ENCODE data around the gene CDCA7.

CDCA7 gene

GRCh38 chr2:173343921-173344320, 10.8 kb upstream of the CDCA7 start:
- no peaks in the 10 kb centered on the region for H4K20me1 ChIP-seq (ENCODE audit: insufficient read depth)
- no peak overlapping the region for H3K9ac ChIP-seq
- H3K36me3 ChIP-seq (ENCODE audit: insufficient read depth) = no peaks in the 10 kb centered on the region
- H3K79me2 ChIP-seq (ENCODE audit: insufficient read depth, low read depth) = no peaks in the 10 kb centered on the region
- no peak overlapping the region for H3K4me2 ChIP-seq
- H3K4me3 ChIP-seq (IDR thresholded peaks at IDR 0.05; ENCODE audit: insufficient read depth, low read depth, low read length) = no peak overlapping the region
- H3K27ac ChIP-seq = no peak overlapping the region
- TF ChIP-seq CTCF (conservative IDR thresholded peaks at IDR 0.05; ENCODE audit: low read depth, low read length) = no peak
- H3K27me3 ChIP-seq (ENCODE audit: insufficient read depth, low read depth) = no peaks in the 10 kb centered on the region; the same call in 1 of the 2 replicates
- H3K4me1 ChIP-seq (ENCODE audit: low read depth, poor library complexity, severe bottlenecking) = no peaks in the 10 kb centered on the region
- H2AFZ ChIP-seq (ENCODE audit: low read depth) = no peak overlapping the region

- Histone ChIP-seq H2AFZ (ENCODE audit: low read depth) (no peak overlapping the region), H3K4me1 (ENCODE audit: low read depth, poor library complexity, severe bottlenecking) (no peaks in the 10 kb centered on the region), H3K36me3 (ENCODE audit: insufficient read depth) (no peaks in the 10 kb centered on the region), H3K27ac (no peak overlapping the region), H3K9ac (no peak overlapping the region), H3K79me2 (ENCODE audit: insufficient read depth, low read depth) (no peaks in the 10 kb centered on the region), H3K4me2 (no peak overlapping the region), H3K4me3 (IDR thresholded peaks at IDR 0.05; ENCODE audit: insufficient read depth, low read depth, low read length) (no peak overlapping the region), H4K20me1 (ENCODE audit: insufficient read depth) (no peaks in the 10 kb centered on the region), H3K27me3 (ENCODE audit: insufficient read depth, low read depth) (no peaks in the 10 kb centered on the region; the same call in 1 of the 2 replicates)
- no peak for TF ChIP-seq CTCF (conservative IDR thresholded peaks at IDR 0.05; ENCODE audit: low read depth, low read length)
These were observed 8.6 kb upstream of the CDCA7 start for GRCh38 chr2:173346035-173346434.

GRCh38 chr2:173347305-173348168, 7.1 kb upstream of the CDCA7 start:
- Histone ChIP-seq H3K27me3 (ENCODE audit: insufficient read depth, low read depth) (peaks cover 3% of the 10 kb centered on the region; the same call in 1 of the 2 replicates), H3K27ac (no peak overlapping the region), H2AFZ (ENCODE audit: low read depth) (no peak overlapping the region), H3K4me1 (ENCODE audit: low read depth, poor library complexity, severe bottlenecking) (no peaks in the 10 kb centered on the region), H3K36me3 (ENCODE audit: insufficient read depth) (no peaks in the 10 kb centered on the region), H3K9ac (no peak overlapping the region), H3K4me3 (IDR thresholded peaks at IDR 0.05; ENCODE audit: insufficient read depth, low read depth, low read length) (no peak overlapping the region), H3K79me2 (ENCODE audit: insufficient read depth, low read depth) (no peaks in the 10 kb centered on the region), H3K4me2 (no peak overlapping the region), H4K20me1 (ENCODE audit: insufficient read depth) (no peaks in the 10 kb centered on the region)
- no peak for TF ChIP-seq CTCF (conservative IDR thresholded peaks at IDR 0.05; ENCODE audit: low read depth, low read length)

GRCh38 chr2:173349287-173349686, 5.4 kb upstream of the CDCA7 start:
- Histone ChIP-seq H3K79me2 (ENCODE audit: insufficient read depth, low read depth) (no peaks in the 10 kb centered on the region), H3K27me3 (ENCODE audit: insufficient read depth, low read depth) (peaks cover 14% of the 10 kb centered on the region; the same call in 1 of the 2 replicates), H2AFZ (ENCODE audit: low read depth) (no peak overlapping the region), H3K4me1 (ENCODE audit: low read depth, poor library complexity, severe bottlenecking) (peaks cover 6% of the 10 kb centered on the region), H3K4me2 (no peak overlapping the region), H3K9ac (no peak overlapping the region), H3K27ac (no peak overlapping the region), H3K36me3 (ENCODE audit: insufficient read depth) (no peaks in the 10 kb centered on the region), H4K20me1 (ENCODE audit: insufficient read depth) (no peaks in the 10 kb centered on the region), H3K4me3 (IDR thresholded peaks at IDR 0.05; ENCODE audit: insufficient read depth, low read depth, low read length) (no peak overlapping the region)
- no peak for TF ChIP-seq CTCF (conservative IDR thresholded peaks at IDR 0.05; ENCODE audit: low read depth, low read length)

Measured in KMS-11 (cell line).